Stomach smooth muscle (tissue), 2 donors: ENCODE data around the gene CCL2.

Experiments used
- H3K27ac ChIP-seq: one replicate; pipeline ENCODE4 v1.7.0; 2013; ENCODE audit warnings: mild to moderate bottlenecking, low read length, inconsistent platforms
- H3K27me3 ChIP-seq, 2 donors: one replicate each; pipeline ENCODE4 v1.7.0; 2013; ENCODE audit warnings: low read length in 2 of 2; ENCODE audit not compliant: insufficient read depth in 2 of 2, control insufficient read depth in 1 of 2
- H3K36me3 ChIP-seq, 2 donors: one replicate each; pipeline ENCODE4 v1.7.0; 2013; ENCODE audit warnings: low read length in 2 of 2; ENCODE audit not compliant: control insufficient read depth in 2 of 2, insufficient read depth in 2 of 2
- H3K4me1 ChIP-seq: one replicate; pipeline ENCODE4 v1.7.0; 2013; ENCODE audit warnings: low read length; ENCODE audit not compliant: control insufficient read depth, insufficient read depth
- H3K4me3 ChIP-seq, 2 donors: one replicate each; pipeline ENCODE4 v1.7.0; 2013; ENCODE audit warnings: low read length in 2 of 2
- H3K9ac ChIP-seq, 2 donors: one replicate each; pipeline ENCODE4 v1.7.0; 2013; ENCODE audit warnings: low read length in 2 of 2, mild to moderate bottlenecking in 1 of 2
- H3K9me3 ChIP-seq, 2 donors: one replicate each; pipeline ENCODE4 v1.7.0; 2013; ENCODE audit warnings: low read length in 2 of 2; ENCODE audit not compliant: control insufficient read depth in 2 of 2
- donor health status: healthy.
- donor health status: Pancreatic carcinoma.

Gene CCL2

GRCh38 chr17:34241062-34241461, 14.0 kb upstream of the CCL2 start:
- Histone ChIP-seq H3K27me3 (no peaks in the 10 kb centered on the region), H3K9me3 (no peaks in the 10 kb centered on the region), H3K27ac (no peak overlapping the region), H3K36me3 (no peaks in the 10 kb centered on the region), H3K9ac (no peak overlapping the region), H3K4me1 (peaks cover 26% of the 10 kb centered on the region), H3K4me3 (no peak overlapping the region)

GRCh38 chr17:34242587-34243363, 12.3 kb upstream of the CCL2 start:
- Histone ChIP-seq H3K9ac (no peak overlapping the region), H3K27ac (no peak overlapping the region), H3K4me1 (peaks cover 19% of the 10 kb centered on the region), H3K27me3 (no peaks in the 10 kb centered on the region), H3K36me3 (no peaks in the 10 kb centered on the region), H3K9me3 (no peaks in the 10 kb centered on the region), H3K4me3 (no peak overlapping the region)

DNA sequence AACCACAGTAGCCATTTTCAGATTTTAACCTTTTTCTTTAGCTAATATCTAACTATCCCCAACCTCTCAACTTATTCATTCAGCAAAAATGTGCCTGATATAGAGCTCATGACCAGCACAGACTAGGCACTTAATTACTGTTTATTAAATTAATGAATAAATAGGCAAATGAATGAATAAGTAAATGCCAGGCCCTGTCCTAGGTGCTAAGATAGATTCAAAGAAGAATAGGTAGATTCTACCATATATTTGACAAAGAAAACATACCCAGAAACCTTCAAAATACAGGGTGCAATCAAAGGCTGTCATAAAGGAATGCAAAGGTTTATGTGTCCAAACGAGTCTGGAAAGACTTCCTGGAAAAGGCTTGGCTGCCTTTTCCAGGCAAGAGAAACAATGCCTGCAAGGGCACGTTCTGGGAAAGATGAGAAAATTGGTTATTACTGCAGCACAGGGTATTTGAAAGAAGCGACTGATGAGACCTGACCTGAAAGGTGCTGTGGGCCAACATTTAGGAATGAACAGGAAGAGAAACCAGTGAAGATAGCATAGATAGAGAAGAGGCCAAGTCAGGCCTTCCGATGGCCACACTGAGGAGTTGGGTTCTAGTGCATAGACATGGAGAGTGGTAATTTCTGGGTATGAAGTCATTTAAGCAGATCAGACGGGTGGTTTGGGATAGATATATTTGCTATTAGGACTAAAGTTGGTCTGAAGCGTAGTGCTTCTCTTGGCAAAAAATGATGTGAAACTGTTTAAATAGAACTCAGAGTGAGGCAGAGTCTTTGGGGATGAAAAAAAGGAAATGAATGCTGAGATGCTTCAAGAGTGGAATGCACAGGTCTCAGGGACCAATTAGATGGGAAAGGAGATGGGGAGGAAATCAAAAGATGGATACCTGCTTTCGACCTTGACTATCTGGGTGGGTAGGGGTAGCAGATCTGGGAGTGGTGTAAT, 11.4 kb upstream of the CCL2 start:
- Histone ChIP-seq H3K27ac (no peak overlapping the region), H3K9ac (no peak overlapping the region), H3K4me3 (no peak overlapping the region), H3K27me3 (no peaks in the 10 kb centered on the region), H3K9me3 (no peaks in the 10 kb centered on the region), H3K36me3 (no peaks in the 10 kb centered on the region), H3K4me1 (peaks cover 24% of the 10 kb centered on the region)

DNA sequence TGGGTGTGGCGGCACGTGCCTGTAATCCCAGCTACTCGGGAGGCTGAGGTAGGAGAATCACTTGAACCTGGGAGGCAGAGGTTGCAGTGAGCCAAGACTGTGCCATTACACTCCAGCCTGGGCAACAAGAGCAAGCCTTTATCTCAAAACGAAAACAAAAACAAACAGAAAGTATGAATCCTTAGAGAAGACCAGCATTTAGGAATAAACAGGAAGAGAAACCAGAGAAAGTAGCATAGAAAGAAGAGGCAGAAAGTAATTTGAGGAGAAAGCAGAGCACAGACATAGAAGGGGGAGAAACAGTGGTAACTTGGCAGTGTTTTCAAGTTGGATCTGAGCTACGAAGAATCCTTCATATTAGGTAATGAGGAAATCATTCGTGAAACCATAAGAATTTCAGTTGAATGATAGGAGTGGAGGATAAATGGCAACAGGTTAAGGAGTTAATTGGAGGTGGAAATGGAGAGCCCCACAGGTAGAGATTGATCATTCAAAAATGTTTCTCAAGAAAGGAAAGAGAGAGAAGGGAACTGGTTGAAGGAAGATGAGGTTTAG, 9.7 kb upstream of the CCL2 start:
- no peaks in the 10 kb centered on the region for H3K9me3 ChIP-seq
- H3K9ac ChIP-seq = no peak overlapping the region
- no peak overlapping the region for H3K27ac ChIP-seq
- no peak overlapping the region for H3K4me3 ChIP-seq
- H3K36me3 ChIP-seq = no peaks in the 10 kb centered on the region
- H3K27me3 ChIP-seq = no peaks in the 10 kb centered on the region
- H3K4me1 ChIP-seq = peaks cover 36% of the 10 kb centered on the region

DNA sequence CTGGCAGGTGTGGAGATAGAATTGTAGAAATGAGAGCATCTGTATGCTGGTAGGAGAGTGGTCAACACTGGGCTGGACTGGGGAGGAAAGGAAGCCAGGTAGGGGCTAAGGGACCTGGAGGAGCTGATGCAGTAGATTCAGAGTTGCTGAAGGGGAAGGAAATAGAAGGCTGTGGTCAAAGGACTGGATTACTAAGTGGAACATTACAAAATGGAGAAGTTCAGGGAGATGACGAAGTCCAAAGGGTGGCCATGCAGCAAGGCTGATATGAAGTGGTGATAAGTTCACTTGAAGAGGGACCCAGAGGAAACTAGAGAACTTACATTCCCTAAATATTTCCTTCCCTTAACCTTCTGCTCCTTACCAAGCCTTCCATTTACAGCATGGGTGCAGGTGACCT, 8.6 kb upstream of the CCL2 start:
- H3K27ac ChIP-seq = no peak overlapping the region
- H3K9ac ChIP-seq = no peak overlapping the region
- peaks cover 46% of the 10 kb centered on the region for H3K4me1 ChIP-seq
- no peaks in the 10 kb centered on the region for H3K36me3 ChIP-seq
- no peaks in the 10 kb centered on the region for H3K9me3 ChIP-seq
- no peak overlapping the region for H3K4me3 ChIP-seq
- H3K27me3 ChIP-seq = no peaks in the 10 kb centered on the region

DNA sequence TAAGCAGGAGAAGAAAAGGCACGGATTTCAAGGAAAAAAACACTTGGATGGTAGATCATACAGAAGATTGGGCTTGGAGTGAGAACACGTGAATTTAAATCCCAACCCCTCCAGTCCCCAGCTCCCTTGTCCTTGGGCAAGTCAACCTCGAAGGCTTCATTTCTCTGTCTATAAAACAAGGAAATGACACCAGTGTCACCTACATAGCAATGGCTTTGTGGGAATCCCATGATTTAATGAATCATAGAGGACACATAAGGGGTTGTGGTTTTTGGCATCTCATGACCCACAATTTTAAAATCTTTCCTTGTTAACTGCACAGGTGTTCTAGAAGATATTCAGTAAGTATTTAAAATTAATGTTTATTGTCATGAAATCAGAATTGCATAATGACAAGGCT, 8.2 kb upstream of the CCL2 start:
- Histone ChIP-seq H3K36me3 (no peaks in the 10 kb centered on the region), H3K9me3 (no peaks in the 10 kb centered on the region), H3K4me1 (peaks cover 50% of the 10 kb centered on the region), H3K27me3 (no peaks in the 10 kb centered on the region), H3K4me3 (no peak overlapping the region), H3K27ac (no peak overlapping the region), H3K9ac (no peak overlapping the region)

GRCh38 chr17:34248511-34249024, 6.5 kb upstream of the CCL2 start:
- Histone ChIP-seq H3K36me3 (no peaks in the 10 kb centered on the region), H3K27me3 (no peaks in the 10 kb centered on the region), H3K9ac (peak overlapping the region in 1 of 2 donors; percentile 35), H3K4me1 (peaks cover 61% of the 10 kb centered on the region), H3K27ac (peak overlapping the region; percentile 60), H3K4me3 (peak overlapping the region in 1 of 2 donors; percentile 47), H3K9me3 (no peaks in the 10 kb centered on the region)

GRCh38 chr17:34249061-34249460, 6.0 kb upstream of the CCL2 start:
- H3K27me3 ChIP-seq = no peaks in the 10 kb centered on the region
- H3K9ac ChIP-seq = peak overlapping the region in 1 of 2 donors; percentile 35
- H3K4me1 ChIP-seq = peaks cover 66% of the 10 kb centered on the region
- no peaks in the 10 kb centered on the region for H3K9me3 ChIP-seq
- no peaks in the 10 kb centered on the region for H3K36me3 ChIP-seq
- no peak overlapping the region for H3K4me3 ChIP-seq
- H3K27ac ChIP-seq = peak overlapping the region; percentile 60

DNA sequence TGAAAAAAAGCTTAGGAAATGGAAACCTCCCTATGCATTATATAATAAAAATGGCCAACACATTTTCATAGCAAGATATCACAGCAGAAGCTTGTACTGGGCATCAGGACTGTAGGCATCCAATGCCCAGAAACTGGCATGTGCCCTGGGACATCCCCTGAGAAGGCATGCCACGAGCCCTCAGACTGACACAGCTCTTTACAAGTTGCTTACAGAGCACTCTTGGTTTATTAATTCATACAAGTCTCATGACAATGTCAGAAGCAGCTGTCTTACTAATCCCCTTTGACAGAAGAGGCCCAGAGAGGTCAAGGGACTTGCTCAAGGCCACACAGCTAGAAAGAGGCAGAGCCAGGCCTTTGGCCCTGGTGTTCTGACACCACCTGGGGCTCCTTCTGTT, 5.6 kb upstream of the CCL2 start:
- Histone ChIP-seq H3K36me3 (no peaks in the 10 kb centered on the region), H3K9me3 (no peaks in the 10 kb centered on the region), H3K27me3 (no peaks in the 10 kb centered on the region), H3K9ac (peak overlapping the region in 1 of 2 donors; percentile 35), H3K4me3 (no peak overlapping the region), H3K27ac (peak overlapping the region; percentile 60), H3K4me1 (peaks cover 70% of the 10 kb centered on the region)

DNA sequence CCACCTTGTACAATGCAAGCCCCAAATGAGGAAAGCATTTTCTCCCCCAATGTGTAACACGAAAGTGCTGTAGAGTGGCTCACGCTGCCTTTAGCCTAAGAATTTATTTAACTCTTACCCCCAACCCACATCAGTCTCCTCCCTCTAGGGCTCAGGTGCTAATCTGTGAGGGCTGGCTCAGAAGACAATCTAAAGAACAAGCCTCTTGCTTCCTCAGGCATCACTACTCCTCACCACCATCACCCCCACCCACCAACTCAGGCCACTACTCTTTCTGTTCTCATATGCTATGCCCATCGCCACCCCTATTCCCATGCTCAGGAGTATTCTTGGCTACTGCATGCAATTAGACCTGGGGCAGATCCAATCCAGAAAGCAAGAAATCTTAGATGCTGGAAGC, 3.9 kb upstream of the CCL2 start:
- no peaks in the 10 kb centered on the region for H3K27me3 ChIP-seq
- no peak overlapping the region for H3K9ac ChIP-seq
- peaks cover 84% of the 10 kb centered on the region for H3K4me1 ChIP-seq
- H3K36me3 ChIP-seq = no peaks in the 10 kb centered on the region
- no peak overlapping the region for H3K4me3 ChIP-seq
- H3K9me3 ChIP-seq = no peaks in the 10 kb centered on the region
- no peak overlapping the region for H3K27ac ChIP-seq
